Gastroesophageal sphincter (tissue), 4 donors: ENCODE data around the gene SLC9A8. TPM values are rescaled to one million over a fixed set of nuclear protein-coding genes. Genes with fewer than 3 reads are reported as not detected.
A peak's percentile ranks its signal among the peaks of the same experiment; 100 is the strongest.

Experiments used
- ATAC-seq: fragments of 150-250 bp; one replicate; pipeline ENCODE4 v1.9.1; 2016; ENCODE audit warnings: mild to moderate bottlenecking, moderate library complexity
- H3K27ac ChIP-seq, 4 donors: fragments of 200-600 bp; sonication (generic) in 3 of 4; 1 replicate in 3 of 4; 2 replicates in 1 of 4; pipeline ENCODE4 v1.5.1; 2016 to 2019
- H3K27me3 ChIP-seq: fragments of 200-600 bp; sonication (generic); one replicate; pipeline ENCODE4 v1.5.1; 2019
- H3K36me3 ChIP-seq, 2 donors: fragments of 200-600 bp; sonication (generic); one replicate each; pipeline ENCODE4 v1.5.1; 2019; ENCODE audit warnings: control low read depth in 1 of 2
- H3K4me1 ChIP-seq, 3 donors: fragments of 200-600 bp; sonication (generic); 1 replicate in 2 of 3; 2 replicates in 1 of 3; pipeline ENCODE4 v1.5.1; 2016 to 2019; ENCODE audit warnings: control low read depth in 2 of 3
- H3K4me3 ChIP-seq, 2 donors: fragments of 200-600 bp; sonication (generic); one replicate each; pipeline ENCODE4 v1.5.1; 2019; ENCODE audit warnings: mild to moderate bottlenecking in 1 of 2, moderate library complexity in 1 of 2
- H3K9me3 ChIP-seq, 3 donors: fragments of 200-600 bp; sonication (generic); one replicate each; pipeline ENCODE4 v1.5.1; 2017 to 2019; ENCODE audit warnings: control low read depth in 2 of 3
- CTCF ChIP-seq, 4 experiments: fragments of 200-600 bp in 2 of 4; fragments of 450-650 bp in 2 of 4; sonication (generic) in 1 of 4; IDR thresholded peaks; one replicate each; pipeline ENCODE4 v1.5.1; 2017 to 2019; ENCODE audit warnings: antibody characterized with exemption in 4 of 4, mild to moderate bottlenecking in 2 of 4, moderate library complexity in 2 of 4
- EP300 ChIP-seq: sonication (generic); formaldehyde crosslinking; IDR thresholded peaks from one replicate; pipeline ENCODE4 v1.6.1; 2017; ENCODE audit warnings: antibody characterized with exemption, mild to moderate bottlenecking
- POLR2A ChIP-seq, 2 donors: fragments of 450-650 bp; IDR thresholded peaks; one replicate each; pipeline ENCODE4 v1.6.1; 2017; ENCODE audit warnings: antibody characterized with exemption in 2 of 2, mild to moderate bottlenecking in 2 of 2, moderate library complexity in 1 of 2
- POLR2AphosphoS5 ChIP-seq: sonication (generic); formaldehyde crosslinking; IDR thresholded peaks from one replicate; pipeline ENCODE4 v1.6.1; 2017; ENCODE audit warnings: antibody characterized with exemption
- WGBS, 2 donors: methylation state at CpG; one replicate each; pipeline ENCODE4 v1.1.5; 2018; ENCODE audit warnings: low coverage in 1 of 2; 5-methylcytosine and 5-hydroxymethylcytosine counted together
- total RNA-seq, 4 donors: library from RNA; depleted of rRNA; stranded (reverse); fragments of >200 nt; gene quantifications; one replicate each; pipeline ENCODE4 v1.1.0, GENCODE V29; 2016

Gene SLC9A8
- total RNA-seq, 4 donors from 2014 or later = 4.7 to 9.3 (median 7.5) TPM

GRCh38 chr20:49814057-49814694, 1.5 kb downstream of the SLC9A8 start:
- H3K27ac ChIP-seq = peak overlapping the region in 3 of 4 donors; percentile 90 to 94 (median 92)
- H3K4me1 ChIP-seq = peaks cover 4 to 22% (median 6%) of the 10 kb centered on the region in 3 donors
- peaks cover 0 to 41% of the 10 kb centered on the region in 2 donors for H3K36me3 ChIP-seq
- no peak for ATAC-seq
- no peaks in the 10 kb centered on the region for H3K9me3 ChIP-seq
- WGBS, 2 donors = 65 to 66% methylated on average over 3 to 5 of the region's 5 CpGs
- TF ChIP-seq CTCF (IDR thresholded peaks at IDR 0.05) (no peak), POLR2AphosphoS5 (no peak), EP300 (no peak), POLR2A (IDR thresholded peaks at IDR 0.05) (no peak)
- no peaks in the 10 kb centered on the region for H3K27me3 ChIP-seq
- no peak overlapping the region for H3K4me3 ChIP-seq

GRCh38 chr20:49818816-49819215, 6.2 kb downstream of the SLC9A8 start:
- Histone ChIP-seq H3K27me3 (no peaks in the 10 kb centered on the region), H3K4me1 (peaks cover 0 to 27% (median 5%) of the 10 kb centered on the region in 3 donors), H3K9me3 (no peaks in the 10 kb centered on the region), H3K36me3 (peaks cover 0 to 75% of the 10 kb centered on the region in 2 donors), H3K27ac (no peak overlapping the region), H3K4me3 (no peak overlapping the region)
- no peak for ATAC-seq
- TF ChIP-seq EP300 (no peak), CTCF (IDR thresholded peaks at IDR 0.05) (no peak), POLR2AphosphoS5 (no peak), POLR2A (IDR thresholded peaks at IDR 0.05) (no peak)
- 56 to 68% methylated on average over 1 of the region's 1 CpG for WGBS, 2 donors

- H3K27me3 ChIP-seq = no peaks in the 10 kb centered on the region
- H3K4me1 ChIP-seq = peaks cover 0 to 20% (median 4%) of the 10 kb centered on the region in 3 donors
- no peak overlapping the region for H3K4me3 ChIP-seq
- 98 to 100% methylated on average over 3 of the region's 3 CpGs for WGBS, 2 donors
- H3K27ac ChIP-seq = no peak overlapping the region
- ATAC-seq = no peak
- no peaks in the 10 kb centered on the region for H3K9me3 ChIP-seq
- TF ChIP-seq EP300 (no peak), CTCF (IDR thresholded peaks at IDR 0.05) (no peak), POLR2AphosphoS5 (no peak), POLR2A (IDR thresholded peaks at IDR 0.05) (no peak)
- peaks cover 0 to 83% of the 10 kb centered on the region in 2 donors for H3K36me3 ChIP-seq
Measured at GRCh38 chr20:49819702-49820101, 7.1 kb downstream of the SLC9A8 start.

DNA sequence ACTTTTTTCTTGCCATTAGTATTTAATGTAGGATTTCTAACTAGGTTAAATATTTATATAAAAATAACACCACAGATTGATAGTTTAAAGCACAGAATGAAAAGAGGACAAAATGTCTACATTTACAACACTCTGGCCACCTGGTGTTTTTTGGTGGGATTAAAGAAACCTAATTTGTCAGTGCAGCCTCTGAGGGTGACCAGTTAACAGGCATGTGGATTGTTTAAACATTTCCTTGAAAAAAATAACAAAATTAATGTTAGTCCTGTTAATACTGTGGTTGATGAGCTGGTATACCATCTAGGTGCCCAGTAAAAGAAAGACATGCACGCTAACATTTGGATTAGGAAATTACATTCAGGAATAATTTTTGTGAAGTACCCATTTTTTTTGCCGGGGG, 8.8 kb downstream of the SLC9A8 start:
- Histone ChIP-seq H3K36me3 (peaks cover 0 to 79% of the 10 kb centered on the region in 2 donors), H3K27me3 (no peaks in the 10 kb centered on the region), H3K9me3 (no peaks in the 10 kb centered on the region), H3K4me3 (no peak overlapping the region), H3K27ac (peak overlapping the region in 1 of 4 donors; percentile 7), H3K4me1 (peaks cover 0 to 20% (median 4%) of the 10 kb centered on the region in 3 donors)
- TF ChIP-seq CTCF (IDR thresholded peaks at IDR 0.05) = peak in 1 of 4 experiments; percentile 8
- TF ChIP-seq EP300 = no peak
- no peak for ATAC-seq
- 34 to 36% methylated on average over 2 of the region's 2 CpGs for WGBS, 2 donors

DNA sequence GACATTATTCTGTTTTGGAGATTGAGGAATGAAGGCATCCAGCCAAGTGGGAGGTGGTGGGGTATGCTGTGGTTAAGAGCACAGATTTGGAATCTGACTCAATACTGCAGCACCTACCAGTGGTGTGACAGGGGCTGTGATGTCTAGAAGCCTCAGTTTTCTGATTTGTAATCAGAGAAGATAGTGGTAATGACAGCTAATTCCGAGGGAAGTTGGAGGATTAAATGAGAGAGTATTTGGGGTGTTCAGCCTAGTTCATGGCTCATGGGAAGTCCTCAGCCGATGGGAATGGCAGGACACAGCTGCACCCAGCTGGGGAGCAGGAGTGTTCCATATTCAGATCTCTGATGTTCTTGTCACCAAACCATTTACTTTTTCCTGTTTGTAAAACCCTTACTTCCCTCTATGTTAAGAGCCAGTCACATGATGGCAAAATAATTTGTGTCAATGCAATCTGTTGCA, 9.3 kb downstream of the SLC9A8 start:
- WGBS, 2 donors = 33 to 53% methylated on average over 2 of the region's 2 CpGs
- Histone ChIP-seq H3K36me3 (peaks cover 0 to 79% of the 10 kb centered on the region in 2 donors), H3K4me1 (peaks cover 0 to 20% (median 4%) of the 10 kb centered on the region in 3 donors), H3K27ac (peak overlapping the region in 1 of 4 donors; percentile 7), H3K27me3 (no peaks in the 10 kb centered on the region), H3K9me3 (no peaks in the 10 kb centered on the region), H3K4me3 (no peak overlapping the region)
- no peak for ATAC-seq
- TF ChIP-seq CTCF (IDR thresholded peaks at IDR 0.05) (peak in 1 of 4 experiments; percentile 47), EP300 (no peak), POLR2A (IDR thresholded peaks at IDR 0.05) (no peak)
